Muscle of back (tissue), 13 donors: ENCODE data around the gene SPANXN2. TPM values are rescaled to one million over a fixed set of nuclear protein-coding genes. Genes with fewer than 3 reads are reported as not detected.
"Not testable (repeated sequence)": the region's sequence is repeated elsewhere in the genome, so short reads cannot be mapped to it uniquely, and the experiment has no call there.

ENCODE experiments used
- DNase-seq, 3 donors: peaks; one replicate each; pipeline versions ENCODE4 v3.0.0 to v3.0.0-alpha.2; 2013
- long read RNA-seq, 9 donors: transcript quantifications; one replicate each; lab custom pipeline, GENCODE V29; 2026
- polyA plus RNA-seq, 10 donors: library from polyadenylated mRNA; unstranded; fragments of 120-200 nt; gene quantifications; one replicate each; pipeline ENCODE4 v1.2.1, GENCODE V29; 2013; ENCODE audit not compliant: insufficient read length in 10 of 10

Gene SPANXN2, protein sequence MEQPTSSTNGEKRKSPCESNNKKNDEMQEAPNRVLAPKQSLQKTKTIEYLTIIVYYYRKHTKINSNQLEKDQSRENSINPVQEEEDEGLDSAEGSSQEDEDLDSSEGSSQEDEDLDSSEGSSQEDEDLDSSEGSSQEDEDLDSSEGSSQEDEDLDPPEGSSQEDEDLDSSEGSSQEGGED
- not detected for polyA plus RNA-seq
- long read RNA-seq, donor 1: 0 reads
- long read RNA-seq, donor 2: 0 reads
- long read RNA-seq, donor 3: 0 reads
- long read RNA-seq, donor 4: 0 reads
- long read RNA-seq, donor 5: 0 reads
- long read RNA-seq, donor 6: 0 reads
- long read RNA-seq, donor 7: 0 reads
- long read RNA-seq, donor 8: 0 reads
- long read RNA-seq, donor 9: 0 reads

DNA sequence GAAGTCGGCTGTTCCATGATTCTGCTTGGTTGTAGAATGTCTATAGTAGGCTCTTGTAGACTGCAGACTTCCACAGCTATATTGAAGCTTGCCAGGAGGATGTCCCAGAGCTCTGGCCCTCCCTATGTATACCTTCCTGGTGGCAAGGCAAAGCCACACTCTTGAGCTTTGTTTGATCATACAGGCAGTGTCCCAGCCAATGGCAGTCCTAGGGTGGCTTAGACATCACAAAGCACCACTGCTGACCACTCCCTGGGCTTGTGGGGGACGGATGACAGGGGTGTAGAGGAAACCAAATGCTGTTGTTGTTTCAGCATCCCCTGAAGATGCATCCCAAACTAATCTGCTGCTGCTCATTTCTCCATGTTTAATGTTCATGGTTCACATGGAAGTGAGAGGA is at the start of gene SPANXN2:
TSS of gene SPANXN2 (minus strand) at position 101 of the 400 bp plus-strand sequence. CDS start at position 17, 84 bp downstream.
- DNase-seq: not testable (repeated sequence)

DNA sequence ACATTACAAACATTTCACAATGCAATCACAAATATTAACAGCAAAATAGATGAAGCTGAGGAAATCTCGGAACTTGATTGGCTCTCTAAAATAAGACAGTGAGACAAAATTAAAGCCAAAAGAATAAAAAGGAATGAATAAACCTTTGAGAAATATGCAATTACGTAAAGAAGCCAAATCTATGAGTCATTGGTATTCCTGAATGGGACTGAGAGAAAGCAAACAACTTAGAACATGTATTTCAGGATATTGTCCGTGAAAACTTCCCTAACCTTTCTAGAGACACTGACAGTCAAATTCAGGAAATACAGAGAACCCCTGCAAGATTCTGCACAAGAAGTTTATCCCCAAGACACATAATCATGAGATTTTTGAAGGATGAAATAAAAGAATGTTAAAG is 48.4 kb upstream of the SPANXN2 start:
- DNase-seq: no peak

DNA sequence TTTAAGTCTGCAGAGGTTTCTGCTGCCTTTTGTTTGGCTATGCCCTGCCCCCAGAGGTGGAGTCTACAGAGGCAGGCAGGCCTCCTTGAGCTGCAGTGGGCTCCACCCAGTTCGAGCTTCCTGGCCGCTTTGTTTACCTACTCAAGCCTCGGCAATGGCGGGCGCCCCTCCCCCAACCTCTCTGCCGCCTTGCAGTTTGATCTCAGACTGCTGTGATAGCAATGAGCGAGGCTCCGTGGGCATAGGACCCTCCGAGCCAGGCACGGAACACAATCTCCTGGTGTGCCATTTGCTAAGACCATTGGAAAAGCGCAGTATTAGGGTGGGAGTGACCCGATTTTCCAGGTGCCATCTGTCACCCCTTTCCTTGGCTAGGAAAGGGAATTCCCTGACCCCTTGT is 47.2 kb upstream of the SPANXN2 start:
- not testable (repeated sequence) for DNase-seq

DNA sequence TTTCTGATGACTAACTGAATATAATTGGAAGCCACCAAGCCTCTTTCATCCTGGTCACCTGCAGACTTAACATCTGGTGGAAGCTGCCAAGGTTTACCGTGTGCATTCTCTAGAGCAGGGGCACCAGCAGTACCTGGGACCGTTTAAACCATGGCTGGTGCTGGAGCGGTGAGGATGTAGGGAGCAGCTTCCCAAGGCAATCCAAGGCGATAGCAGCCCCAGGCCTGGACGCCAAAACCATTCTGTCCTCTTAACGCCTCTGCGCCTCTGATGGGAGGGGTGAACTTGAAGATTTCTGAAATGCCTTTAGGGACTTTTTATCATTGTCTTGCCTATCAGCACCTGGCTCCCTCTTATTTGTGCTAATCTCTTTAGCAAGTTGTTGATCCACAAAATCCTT is 37.3 kb upstream of the SPANXN2 start:
- no peak for DNase-seq

DNA sequence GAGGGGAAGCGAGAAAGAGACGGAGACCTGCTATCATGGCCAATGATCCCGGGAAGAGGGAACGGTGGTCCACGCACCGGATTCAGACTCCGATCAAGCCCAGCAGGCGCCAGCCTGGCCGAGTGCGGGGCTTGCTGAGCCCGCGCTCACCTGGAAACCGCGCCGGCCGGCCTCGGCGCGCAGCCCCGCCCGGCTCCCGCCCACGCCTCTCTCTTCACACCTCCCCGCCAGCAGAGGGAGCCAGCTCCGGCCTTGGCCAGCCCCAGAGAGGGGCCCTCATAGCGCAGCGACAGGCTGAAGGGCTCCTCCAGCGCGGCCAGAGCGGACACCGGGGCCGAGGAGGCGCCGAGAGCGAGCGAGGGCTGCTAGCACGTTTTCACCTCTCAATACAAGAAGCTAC is 36.8 kb upstream of the SPANXN2 start:
- DNase-seq: no peak

DNA sequence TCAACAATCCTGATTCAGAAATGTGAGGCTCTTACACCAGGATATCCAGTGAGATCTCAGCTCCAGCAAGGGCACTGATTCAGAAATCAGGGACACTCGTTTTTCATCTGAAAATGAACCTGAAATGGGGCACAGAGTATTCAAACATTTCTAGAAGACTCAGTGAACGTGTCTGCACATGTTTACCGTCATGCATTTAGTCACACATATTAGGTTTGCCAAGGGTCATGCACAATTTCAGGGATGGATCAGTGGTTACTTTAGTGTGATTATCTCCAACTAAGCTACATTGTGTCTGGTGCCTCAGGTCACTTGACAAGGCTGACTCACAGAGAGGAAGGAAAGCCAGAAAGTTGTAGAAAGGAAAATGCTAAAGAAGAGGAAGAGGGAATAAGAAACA is 33.6 kb upstream of the SPANXN2 start:
- DNase-seq: no peak

DNA sequence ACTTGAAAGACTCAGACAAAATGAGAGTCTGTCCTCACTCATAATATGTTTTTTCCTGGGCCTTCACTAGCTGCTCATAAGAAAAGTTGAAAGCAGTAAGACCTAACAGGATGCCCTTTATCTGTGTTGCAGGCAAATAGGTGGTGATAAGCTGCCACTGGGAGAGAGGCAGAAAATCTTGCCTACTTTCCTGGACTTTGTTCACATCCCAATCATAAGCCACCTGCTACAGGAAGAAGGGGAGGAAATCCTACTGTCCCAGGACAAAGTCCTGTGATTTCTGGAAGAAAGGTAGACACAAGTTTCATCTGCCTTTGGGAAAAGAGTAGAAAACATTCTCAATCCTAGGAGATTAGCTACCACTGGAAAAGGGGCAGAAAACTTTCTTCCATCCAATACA is 13.3 kb upstream of the SPANXN2 start:
- no peak for DNase-seq

DNA sequence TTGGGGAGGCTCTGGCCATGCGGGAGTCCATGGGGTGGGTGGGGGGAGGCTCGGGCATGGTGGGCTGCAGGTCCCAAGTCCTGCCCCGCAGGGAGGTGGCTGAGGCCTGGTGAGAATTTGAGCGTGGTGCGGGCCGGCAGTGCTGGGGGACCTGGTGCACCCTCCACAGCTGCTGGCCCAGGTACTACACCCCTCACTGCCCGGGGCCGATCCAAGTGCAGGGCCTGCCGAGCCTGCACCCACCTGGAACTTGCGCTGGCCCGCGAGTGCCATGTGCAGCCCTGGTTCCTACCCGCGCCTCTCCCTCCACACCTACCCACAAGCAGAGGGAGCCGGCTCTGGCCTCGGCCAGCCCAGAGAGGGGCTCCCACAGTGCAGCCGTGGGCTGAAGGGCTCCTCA is 5.7 kb upstream of the SPANXN2 start:
- no peak for DNase-seq

DNA sequence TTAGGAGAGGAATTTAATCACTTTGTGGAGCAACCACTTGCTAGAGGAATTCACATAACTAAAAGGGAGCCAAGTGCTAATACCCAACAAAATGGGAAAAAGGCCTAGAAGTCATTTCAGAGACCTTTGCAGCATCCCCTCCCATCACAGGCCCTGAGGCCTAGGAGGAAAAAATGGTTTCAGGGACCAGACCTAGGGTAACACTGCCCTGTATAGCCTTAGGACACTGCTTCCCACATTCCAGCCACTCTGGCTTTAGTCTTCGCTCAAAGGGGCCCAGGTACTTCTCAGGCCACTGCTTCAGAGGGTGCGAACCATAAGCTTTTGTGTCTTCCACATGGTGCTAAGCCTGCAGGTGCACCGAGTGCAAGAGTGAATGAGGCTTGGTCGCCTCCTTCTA is 19.1 kb downstream of the SPANXN2 start:
- DNase-seq: no peak

DNA sequence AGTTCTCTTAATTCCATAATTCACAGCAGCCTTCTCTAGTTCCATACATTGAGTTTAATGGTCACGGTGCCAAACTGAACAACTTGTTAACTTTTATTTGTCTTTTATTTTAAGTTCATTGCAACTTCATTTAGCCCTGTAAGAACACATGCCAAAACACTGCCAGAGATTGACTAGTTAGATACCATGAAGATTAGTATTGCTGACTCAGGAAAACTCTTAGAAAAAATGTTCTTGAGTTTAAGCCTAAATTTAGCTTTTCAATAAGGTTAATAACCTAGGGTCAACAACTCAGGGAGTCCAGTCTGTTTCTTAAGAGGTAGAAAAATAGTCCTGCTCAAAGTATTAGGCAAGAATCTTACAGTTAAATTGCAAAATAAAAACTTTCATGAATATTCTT is 25.7 kb downstream of the SPANXN2 start:
- no peak for DNase-seq

DNA sequence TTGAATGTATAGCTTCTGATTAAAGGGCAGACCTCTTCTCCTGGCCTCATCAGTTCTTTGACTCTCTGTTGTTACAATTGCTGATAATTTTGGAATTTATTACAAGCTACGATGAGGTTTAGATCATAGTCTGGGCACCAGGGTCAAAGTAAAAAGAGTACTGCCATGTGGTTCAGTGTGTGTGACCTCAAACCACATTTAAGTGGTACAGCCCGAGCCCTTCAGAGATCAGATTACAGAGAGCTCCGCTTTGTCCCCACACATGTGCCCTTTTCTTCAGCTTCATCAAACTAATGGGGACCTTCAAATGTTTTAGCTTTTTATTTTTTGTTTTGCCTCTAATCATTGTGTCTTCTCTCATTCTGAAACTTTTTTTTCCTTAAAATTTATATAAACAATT is 37.1 kb downstream of the SPANXN2 start:
- DNase-seq: no peak

DNA sequence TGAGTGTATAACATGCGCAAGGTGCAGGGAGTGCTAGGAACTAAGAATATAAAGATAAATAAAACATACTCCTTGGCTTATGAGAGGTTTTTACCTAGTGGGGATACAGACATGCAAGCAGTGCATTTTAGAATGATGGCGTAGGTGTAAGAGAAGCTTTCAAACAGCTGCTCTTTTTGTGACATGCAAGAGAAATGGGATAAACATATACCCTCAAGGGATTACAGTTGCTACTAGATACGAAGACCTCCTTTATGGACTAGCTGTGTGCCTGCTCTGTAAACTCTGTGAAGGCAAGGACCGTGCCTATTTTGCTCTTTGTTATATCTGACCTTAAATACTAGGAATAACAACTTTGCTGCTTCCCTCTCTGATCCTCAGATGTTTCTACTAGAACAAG is 45.6 kb downstream of the SPANXN2 start:
- DNase-seq: no peak

DNA sequence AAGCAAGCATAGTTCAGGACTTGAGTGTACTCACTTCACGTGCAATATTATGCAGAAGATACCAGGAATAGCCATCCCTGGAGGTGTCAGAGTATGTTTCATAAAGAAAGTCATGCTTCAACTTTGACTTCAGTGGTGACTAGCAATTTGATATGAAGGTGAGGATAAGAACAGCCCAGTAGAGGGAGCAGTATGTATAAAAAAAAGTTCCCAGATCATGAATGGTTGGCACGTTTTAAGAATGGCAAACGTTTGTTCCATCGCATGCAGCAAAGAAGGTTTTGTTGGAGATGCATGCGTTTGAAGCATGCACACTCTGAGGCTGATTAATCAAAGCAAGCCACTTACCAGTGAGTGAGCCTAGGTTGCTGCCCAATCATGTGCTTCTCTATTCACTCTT is 51.2 kb downstream of the SPANXN2 start:
- DNase-seq: peak in 2 of 3 donors; percentile 4 to 7

DNA sequence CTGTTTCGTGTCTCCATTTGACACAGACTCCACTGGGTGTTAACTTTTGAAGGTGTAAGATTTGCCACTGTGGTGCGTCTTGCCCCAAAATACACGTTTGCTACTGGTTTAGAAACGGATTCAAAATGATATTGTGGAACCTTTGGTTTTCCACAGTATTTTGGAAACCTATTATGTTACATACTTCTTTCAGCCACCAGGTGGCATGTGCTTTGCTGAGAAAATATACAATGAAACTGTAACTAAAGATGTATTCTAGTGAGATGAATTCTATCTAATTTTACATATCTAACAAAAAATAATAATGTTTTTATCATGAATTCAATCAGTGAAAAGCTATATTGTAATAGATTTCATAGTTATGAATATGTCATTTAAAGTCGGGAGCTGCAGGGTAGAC is 56.2 kb downstream of the SPANXN2 start:
- DNase-seq: peak in 2 of 3 donors; percentile 2 to 21

DNA sequence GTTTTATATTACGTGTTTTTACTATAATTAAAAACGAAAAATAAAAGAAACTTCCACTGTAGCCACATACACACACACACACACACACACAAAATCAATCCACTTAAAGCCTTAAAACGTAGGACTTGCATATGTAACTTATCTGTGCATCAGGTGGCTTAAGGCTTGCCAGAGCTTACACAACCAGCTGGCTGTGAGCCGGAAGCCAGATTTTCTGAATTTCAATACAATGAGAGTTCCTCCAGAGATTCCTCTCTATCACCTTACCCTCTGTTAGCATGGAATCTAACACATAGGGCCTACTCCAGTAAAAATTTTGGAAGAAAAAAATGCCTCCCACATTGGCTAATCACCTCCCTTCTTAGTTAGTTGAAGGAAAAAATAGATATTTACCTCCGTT is 56.8 kb downstream of the SPANXN2 start:
- peak in 1 of 3 donors; percentile 2 for DNase-seq

Other genes starting within 250 kb of the SPANXN2 start
- not detected for gene SPANXN3, start 203.3 kb downstream of the SPANXN2 start, polyA plus RNA-seq
- gene SLITRK4, start 84.7 kb downstream of the SPANXN2 start, polyA plus RNA-seq: 10 to 100 TPM in 3 of 10 donors, 1 to 10 TPM in 7; 2.5 to 11.2 (median 7.1) TPM
- gene UBE2NL, start 163.3 kb upstream of the SPANXN2 start, polyA plus RNA-seq: under 1 TPM in 7 of 10 donors, not detected in 3; 0.23 to 0.42 (median 0.29) TPM